ENCODE data around the gene IL17C.

- TF ChIP-seq CTCF (IDR thresholded peaks at IDR 0.05) (no peak), ELF4 (CRISPR knock-in tag; IDR thresholded peaks at IDR 0.05; ENCODE audit: low read depth) (0 out of 2 replicates have a peak, but pooled peaks have one; percentile 46), TEAD1 (CRISPR knock-in tag; IDR thresholded peaks at IDR 0.05) (no peak), PRDM15 (CRISPR knock-in tag; IDR thresholded peaks at IDR 0.05) (peak; percentile 78), CDX4 (CRISPR knock-in tag; IDR thresholded peaks at IDR 0.05; ENCODE audit: borderline replicate concordance) (no peak), ZBTB43 (CRISPR knock-in tag; IDR thresholded peaks at IDR 0.05) (0 out of 2 replicates have a peak, but pooled peaks have one; percentile 65), MAX (CRISPR knock-in tag; IDR thresholded peaks at IDR 0.05) (peak; percentile 66), ZNF423 (CRISPR knock-in tag; IDR thresholded peaks at IDR 0.05) (no peak), ZNF263 (CRISPR knock-in tag; IDR thresholded peaks at IDR 0.05; ENCODE audit: low read depth) (no peak), E2F5 (CRISPR knock-in tag; IDR thresholded peaks at IDR 0.05) (0 out of 2 replicates have a peak, but pooled peaks have one; percentile 26)
Observed at GRCh38 chr16:88634141-88634993, 4.0 kb upstream of the IL17C start.
